ENCODE data around the gene PCSK6.

PCSK6 gene

GRCh38 chr15:101313041-101313761 lies 176.3 kb downstream of the PCSK6 start:
- DNase-seq (ENCODE audit: low spot score): no peak
- TF ChIP-seq, protein P1, sequence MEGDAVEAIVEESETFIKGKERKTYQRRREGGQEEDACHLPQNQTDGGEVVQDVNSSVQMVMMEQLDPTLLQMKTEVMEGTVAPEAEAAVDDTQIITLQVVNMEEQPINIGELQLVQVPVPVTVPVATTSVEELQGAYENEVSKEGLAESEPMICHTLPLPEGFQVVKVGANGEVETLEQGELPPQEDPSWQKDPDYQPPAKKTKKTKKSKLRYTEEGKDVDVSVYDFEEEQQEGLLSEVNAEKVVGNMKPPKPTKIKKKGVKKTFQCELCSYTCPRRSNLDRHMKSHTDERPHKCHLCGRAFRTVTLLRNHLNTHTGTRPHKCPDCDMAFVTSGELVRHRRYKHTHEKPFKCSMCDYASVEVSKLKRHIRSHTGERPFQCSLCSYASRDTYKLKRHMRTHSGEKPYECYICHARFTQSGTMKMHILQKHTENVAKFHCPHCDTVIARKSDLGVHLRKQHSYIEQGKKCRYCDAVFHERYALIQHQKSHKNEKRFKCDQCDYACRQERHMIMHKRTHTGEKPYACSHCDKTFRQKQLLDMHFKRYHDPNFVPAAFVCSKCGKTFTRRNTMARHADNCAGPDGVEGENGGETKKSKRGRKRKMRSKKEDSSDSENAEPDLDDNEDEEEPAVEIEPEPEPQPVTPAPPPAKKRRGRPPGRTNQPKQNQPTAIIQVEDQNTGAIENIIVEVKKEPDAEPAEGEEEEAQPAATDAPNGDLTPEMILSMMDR (IDR thresholded peaks at IDR 0.05): no peak
- Histone ChIP-seq H3K27ac (no peak overlapping the region), H3K4me3 (no peak overlapping the region)

DNA sequence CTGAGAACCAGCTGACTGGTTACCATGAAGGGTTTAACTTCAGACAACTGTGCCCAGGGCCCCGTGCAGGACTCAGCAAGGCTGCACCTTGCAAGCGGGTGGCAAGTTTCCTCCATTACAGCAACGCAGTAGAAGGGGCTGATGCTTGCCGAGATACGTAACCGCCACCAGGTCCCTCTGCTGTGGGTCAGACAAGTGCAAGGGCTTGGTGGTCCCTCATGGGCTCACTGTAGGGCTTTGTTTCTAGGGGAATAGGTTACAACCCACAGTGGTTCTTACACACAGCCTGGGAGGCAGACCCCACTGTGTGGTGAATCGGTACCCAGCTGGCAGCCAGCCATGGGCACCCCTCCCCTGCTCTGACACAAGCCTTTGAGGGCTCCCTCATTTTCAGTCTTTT lies 179.0 kb downstream of the PCSK6 start:
- Histone ChIP-seq H3K4me3 (no peak overlapping the region), H3K27ac (no peak overlapping the region)
- TF ChIP-seq, protein P1 (IDR thresholded peaks at IDR 0.05): no peak
- DNase-seq (ENCODE audit: low spot score): no peak

GRCh38 chr15:101310161-101310480 lies 179.4 kb downstream of the PCSK6 start:
- no peak overlapping the region for H3K27ac ChIP-seq
- no peak overlapping the region for H3K4me3 ChIP-seq
- DNase-seq (ENCODE audit: low spot score): no peak
- TF ChIP-seq, protein P1 (IDR thresholded peaks at IDR 0.05): no peak

DNA sequence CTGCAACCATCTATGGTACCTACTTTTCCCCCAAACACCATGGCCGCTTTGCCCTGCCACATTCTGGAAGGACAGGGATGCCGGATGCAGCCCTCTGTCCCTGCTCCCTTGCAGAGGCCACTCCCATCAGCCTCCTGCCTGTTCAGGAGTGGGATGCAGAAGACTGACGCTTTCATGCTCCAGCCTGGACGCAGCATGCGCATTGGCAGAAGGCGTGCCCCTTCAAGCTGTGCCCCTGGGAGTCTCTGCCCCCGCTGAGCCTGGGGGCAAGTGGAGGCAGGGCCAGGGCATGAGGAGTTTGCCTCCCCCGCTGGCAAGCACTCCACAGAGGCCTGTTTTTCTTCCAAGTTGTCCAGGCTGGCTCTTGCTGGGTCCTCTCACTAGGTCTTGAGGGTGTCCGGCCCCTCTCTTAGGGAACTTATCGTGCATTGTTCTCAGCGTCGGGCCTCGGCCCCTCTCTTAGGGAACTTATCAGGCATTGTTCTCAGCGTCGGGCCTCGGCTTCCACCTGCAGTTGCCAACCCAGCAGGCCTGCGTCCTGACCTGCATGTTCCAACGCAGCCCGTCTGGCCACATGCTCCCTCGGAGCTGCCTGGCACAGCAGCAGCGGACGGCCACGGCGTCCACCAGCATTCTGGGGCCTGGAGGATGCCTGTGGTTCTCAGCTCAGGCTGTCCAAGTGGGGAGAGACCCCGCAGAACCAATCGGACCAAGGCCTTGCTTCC lies 179.9 kb downstream of the PCSK6 start:
- Histone ChIP-seq H3K4me3 (no peak overlapping the region), H3K27ac (no peak overlapping the region)
- DNase-seq (ENCODE audit: low spot score): no peak
- TF ChIP-seq, protein P1 (IDR thresholded peaks at IDR 0.05): no peak

GRCh38 chr15:101308604-101309435 lies 180.7 kb downstream of the PCSK6 start:
- DNase-seq (ENCODE audit: low spot score): no peak
- no peak overlapping the region for H3K4me3 ChIP-seq
- H3K27ac ChIP-seq: no peak overlapping the region
- TF ChIP-seq, protein P1 (IDR thresholded peaks at IDR 0.05): no peak

- Histone ChIP-seq H3K27ac (no peak overlapping the region), H3K4me3 (no peak overlapping the region)
- DNase-seq (ENCODE audit: low spot score): no peak
- TF ChIP-seq, protein P1 (IDR thresholded peaks at IDR 0.05): no peak
Measured at GRCh38 chr15:101307897-101308603, 181.5 kb downstream of the PCSK6 start.

Data from coronary artery (tissue), 2 donors.